Inferior parietal cortex (tissue), 1 donor: ENCODE results near the gene DAP3.
A peak's percentile ranks its signal among the peaks of the same experiment; 100 is the strongest.
"Not testable (repeated sequence)": the region's sequence is repeated elsewhere in the genome, so short reads cannot be mapped to it uniquely, and the experiment has no call there.

Source experiments
- DNase-seq: peaks from one replicate; pipeline ENCODE4 v3.0.0-alpha.2; 2016; ENCODE audit errors: extremely low spot score

DAP3 gene

GRCh38 chr1:155681776-155682175 lies 7.1 kb upstream of the DAP3 start:
- DNase-seq = no peak

- DNase-seq = not testable (repeated sequence)
These were observed 1.1 kb upstream of the DAP3 start for GRCh38 chr1:155687705-155688323.

- DNase-seq = peak; percentile 93
These were observed 389 bp upstream of the DAP3 start, which contains the start of gene YY1AP1 for GRCh38 chr1:155688324-155689080. YY1AP1 (minus strand) TSS chr1:155688774; CDS start chr1:155680436, 8,338 bp downstream.

DNA sequence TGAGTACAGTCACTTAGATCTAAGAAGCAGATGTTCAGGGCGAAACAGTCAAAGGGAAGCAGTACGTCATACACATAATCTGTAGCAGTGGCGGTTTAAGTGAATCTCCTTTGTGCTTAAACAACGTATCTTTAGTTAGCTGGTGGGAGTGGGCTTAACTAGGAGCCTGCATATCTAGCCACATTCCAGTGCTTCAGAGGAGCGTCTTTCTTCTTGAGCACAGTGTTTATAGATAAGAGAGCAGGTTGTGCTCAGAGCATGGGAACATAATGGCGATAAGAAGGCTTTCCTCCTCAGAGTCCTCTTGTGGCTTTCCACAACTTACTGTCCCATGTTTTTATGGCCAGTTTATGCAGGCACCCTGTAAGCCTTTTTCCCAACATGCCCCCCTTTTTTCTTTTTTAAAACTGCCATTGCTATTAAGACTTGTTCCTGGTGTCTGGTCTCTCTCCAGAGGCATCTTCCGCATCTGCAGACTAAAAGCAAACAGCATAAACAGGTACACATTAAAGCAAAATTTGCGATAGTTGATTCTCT lies 3.2 kb downstream of the DAP3 start:
- DNase-seq = peak; percentile 11

GRCh38 chr1:155694167-155694566 lies 5.3 kb downstream of the DAP3 start:
- DNase-seq = no peak

GRCh38 chr1:155695072-155695471 lies 6.2 kb downstream of the DAP3 start:
- DNase-seq = no peak

GRCh38 chr1:155695608-155696007 lies 6.7 kb downstream of the DAP3 start:
- no peak for DNase-seq

- no peak for DNase-seq
These were observed 7.6 kb downstream of the DAP3 start for GRCh38 chr1:155696524-155696923.

DNA sequence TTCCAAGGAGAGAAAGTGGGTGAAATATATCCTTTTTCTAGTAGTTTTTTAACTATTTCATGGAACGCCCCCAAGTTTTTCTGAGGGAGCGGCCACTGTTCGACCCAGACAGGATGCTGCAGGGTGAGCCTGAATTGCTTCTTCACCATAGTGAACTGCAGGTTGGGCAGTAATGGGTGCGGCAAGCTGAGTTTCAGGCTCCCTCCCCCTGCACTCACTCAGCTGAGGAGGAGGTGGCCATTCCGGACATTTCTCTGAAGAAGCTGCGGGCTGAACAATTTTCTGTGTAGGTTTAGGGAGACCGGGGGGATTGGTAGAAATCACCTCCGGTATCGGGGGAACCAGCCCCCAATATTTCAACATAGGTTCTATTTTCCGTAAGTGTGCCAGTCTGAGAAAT lies 8.2 kb downstream of the DAP3 start:
- DNase-seq = no peak

DNA sequence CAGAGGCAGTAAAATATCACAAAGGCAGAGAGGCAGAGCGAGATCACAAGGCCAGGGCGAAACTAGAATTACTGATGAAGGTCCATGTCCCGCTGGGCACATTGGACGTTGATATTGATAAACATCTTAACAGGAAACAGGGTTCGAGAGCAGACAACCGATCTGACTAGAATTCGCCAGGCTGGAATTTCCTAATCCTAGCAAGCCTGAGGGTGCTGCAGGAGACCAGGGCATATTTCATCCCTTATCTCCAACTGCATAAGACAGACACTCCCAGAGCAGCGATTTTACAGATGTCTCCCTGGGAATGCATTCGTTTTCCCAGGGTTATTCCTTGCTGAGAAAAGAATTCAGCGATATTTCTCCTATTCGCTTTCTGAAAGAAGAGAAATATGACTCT lies 8.7 kb downstream of the DAP3 start:
- not testable (repeated sequence) for DNase-seq

- no peak for DNase-seq
These were observed 9.6 kb downstream of the DAP3 start for GRCh38 chr1:155698382-155699038.

DNA sequence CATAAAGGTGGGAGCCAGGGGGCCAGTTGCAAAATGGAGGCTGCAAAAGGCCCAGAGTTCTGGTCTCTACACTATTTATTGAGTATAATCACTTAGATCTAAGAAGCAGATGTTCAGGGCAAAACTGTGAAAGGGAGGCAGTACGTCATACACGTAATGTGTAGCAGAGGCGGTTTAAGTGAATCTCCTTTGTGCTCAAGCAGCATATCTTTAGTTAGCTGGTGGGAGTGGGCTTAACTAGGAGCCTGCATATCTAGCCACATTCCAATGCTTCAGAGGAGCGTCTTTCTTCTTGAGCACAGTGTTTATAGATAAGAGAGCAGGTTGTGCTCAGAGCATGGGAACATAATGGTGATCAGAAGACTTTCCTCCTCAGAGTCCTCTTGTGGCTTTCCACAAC lies 10.2 kb downstream of the DAP3 start:
- not testable (repeated sequence) for DNase-seq

DNA sequence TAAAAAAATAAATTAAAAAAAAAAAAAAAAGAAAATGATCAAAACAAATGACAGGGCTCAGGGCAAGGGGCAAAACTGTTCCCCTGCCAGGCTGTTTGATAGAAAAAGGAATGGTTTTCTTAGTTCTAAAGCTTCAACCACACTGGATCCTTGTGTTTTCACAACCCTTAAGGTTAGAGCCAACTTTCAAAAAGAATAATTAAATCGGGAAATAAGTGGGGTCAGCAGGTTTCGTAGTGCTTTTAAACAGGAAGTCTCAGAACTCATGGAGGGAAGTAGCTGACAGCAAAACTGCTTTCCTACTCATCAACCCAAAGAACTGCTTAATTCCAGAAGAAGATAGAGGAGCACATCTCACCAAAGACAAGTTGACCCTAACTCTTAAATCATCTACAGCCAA lies 12.8 kb downstream of the DAP3 start:
- not testable (repeated sequence) for DNase-seq

- no peak for DNase-seq
These were observed 14.3 kb downstream of the DAP3 start for GRCh38 chr1:155703216-155703615.

DNA sequence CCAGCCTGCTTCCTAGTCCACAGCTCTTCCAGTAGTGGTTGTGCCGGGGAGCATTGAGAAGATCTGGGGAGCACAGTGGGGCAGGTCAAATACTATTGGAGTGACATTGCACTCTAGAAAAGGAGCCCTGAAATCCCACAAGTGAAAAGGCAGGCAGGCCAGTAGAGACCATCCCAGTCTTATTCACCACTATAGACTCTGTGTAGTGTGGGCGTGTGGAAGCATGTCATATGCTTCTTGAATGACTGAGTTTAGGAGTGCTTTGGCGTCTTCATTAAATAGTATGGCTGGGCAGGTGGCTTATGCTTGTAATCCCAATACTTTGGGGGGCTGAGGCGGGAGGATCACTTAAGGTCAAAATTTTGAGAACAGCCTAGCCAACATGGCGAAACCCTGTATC lies 15.5 kb downstream of the DAP3 start:
- DNase-seq = not testable (repeated sequence)

DNA sequence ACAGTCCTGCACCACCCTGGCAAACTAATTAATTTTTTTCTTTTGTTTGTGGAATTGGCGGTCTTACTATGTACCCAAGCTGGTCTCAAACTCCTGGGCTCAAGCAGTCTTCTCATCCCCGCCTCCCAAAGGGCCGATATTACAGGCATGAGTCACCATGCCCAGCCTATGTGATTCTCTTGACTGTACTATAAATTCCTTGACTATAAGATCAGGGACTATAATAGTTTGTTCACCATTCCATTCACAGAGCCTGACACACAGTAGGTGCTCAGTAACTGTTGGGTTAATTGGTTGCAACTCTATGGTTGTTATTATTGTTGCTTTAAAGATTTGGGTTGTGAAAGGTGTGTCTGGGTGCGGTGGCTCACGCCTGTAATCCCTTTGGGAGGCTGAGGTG lies 17.2 kb downstream of the DAP3 start:
- no peak for DNase-seq

DNA sequence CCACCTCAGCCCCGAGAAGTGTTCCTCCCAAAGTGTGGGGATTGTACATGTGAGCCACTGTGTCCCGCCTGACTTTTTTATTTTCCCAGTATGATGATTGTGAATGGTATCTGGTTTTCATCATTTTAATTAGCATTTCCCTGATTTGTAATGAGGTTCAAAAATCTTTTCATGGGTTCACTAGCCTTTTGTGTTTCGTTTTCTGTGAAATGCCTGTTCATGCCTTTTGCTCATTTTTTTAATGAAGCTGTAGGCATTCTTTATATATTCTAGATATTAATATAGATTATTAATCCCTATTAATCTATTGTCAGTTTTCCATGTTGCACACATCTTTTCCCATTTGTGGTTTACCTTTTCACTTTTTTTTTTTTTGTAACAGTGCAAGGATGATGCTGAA lies 20.5 kb downstream of the DAP3 start:
- no peak for DNase-seq

GRCh38 chr1:155711457-155711856 lies 22.6 kb downstream of the DAP3 start:
- DNase-seq = not testable (repeated sequence)

- DNase-seq = not testable (repeated sequence)
These were observed 23.7 kb downstream of the DAP3 start for GRCh38 chr1:155712636-155713035.

DNA sequence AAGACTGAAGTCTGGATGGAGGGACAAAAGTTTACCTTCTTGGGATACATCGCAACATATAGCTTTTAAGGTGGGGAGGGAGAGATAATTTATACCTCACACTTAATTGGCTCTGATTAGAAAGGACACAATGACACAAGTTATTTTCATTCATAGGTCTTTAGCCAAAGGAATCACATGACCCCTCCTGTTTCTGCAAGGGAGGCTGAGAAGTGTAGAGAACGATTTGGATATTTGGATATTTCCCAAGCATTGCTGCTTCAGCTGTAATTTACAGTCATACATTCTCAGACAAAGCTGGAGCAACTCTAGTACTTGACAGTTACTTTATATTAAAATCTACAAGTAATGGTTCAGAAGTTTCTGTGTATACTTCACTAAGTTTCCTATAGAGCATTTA lies 24.2 kb downstream of the DAP3 start:
- no peak for DNase-seq

GRCh38 chr1:155715056-155715455 lies 26.2 kb downstream of the DAP3 start:
- not testable (repeated sequence) for DNase-seq

DNA sequence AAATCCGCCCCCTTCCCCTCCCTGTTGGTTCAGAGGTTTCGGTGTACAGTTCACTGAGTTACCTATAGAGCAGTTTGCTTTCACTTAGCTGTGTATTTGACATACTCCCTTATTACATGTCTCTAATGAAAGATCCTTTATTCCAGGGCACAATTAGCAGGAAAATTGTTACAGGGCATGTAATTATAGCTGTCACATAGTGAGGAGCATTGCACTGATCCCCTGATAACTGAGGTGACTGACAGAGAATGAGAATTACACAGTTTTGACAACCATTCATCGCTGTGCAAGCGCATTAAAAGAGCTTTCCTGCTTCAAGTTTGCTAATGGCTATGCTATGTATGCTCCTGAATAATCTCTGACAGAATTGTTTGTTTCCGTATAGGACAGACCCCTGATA lies 26.9 kb downstream of the DAP3 start:
- no peak for DNase-seq

DNA sequence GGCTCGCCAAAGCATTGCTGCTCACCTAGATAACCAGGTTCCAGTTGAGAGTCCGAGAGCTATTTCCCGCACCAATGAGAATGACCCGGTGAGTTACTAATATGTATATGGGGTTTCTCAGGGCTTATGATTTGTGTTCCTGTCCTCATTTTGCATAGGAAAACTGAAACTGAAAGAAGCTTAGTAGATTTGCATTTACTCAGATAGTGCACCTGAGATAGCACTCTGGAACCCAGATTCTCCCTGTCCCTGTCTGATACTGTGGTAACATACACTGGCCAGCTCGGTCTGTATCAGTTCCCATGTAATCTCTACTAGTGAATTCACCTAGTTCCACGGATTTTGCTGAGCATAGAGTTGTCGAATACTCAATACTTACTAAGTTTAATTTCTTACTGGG lies 28.1 kb downstream of the DAP3 start:
- no peak for DNase-seq
